Hindlimb muscle (tissue), 1 donor: ENCODE results near the gene COL23A1. TPM values are rescaled to one million over a fixed set of nuclear protein-coding genes. Genes with fewer than 3 reads are reported as not detected.
"Not testable (repeated sequence)": the region's sequence is repeated elsewhere in the genome, so short reads cannot be mapped to it uniquely, and the experiment has no call there.

Experiments used
- DNase-seq: peaks from one replicate; pipeline ENCODE4 v3.0.0-alpha.2; 2013
- polyA plus RNA-seq: library from polyadenylated mRNA; unstranded; fragments of 120-200 nt; gene quantifications from one replicate; pipeline ENCODE4 v1.2.1, GENCODE V29; 2013; ENCODE audit not compliant: insufficient read length

The COL23A1 gene
- polyA plus RNA-seq, 1 donor = 1.8 TPM

DNA sequence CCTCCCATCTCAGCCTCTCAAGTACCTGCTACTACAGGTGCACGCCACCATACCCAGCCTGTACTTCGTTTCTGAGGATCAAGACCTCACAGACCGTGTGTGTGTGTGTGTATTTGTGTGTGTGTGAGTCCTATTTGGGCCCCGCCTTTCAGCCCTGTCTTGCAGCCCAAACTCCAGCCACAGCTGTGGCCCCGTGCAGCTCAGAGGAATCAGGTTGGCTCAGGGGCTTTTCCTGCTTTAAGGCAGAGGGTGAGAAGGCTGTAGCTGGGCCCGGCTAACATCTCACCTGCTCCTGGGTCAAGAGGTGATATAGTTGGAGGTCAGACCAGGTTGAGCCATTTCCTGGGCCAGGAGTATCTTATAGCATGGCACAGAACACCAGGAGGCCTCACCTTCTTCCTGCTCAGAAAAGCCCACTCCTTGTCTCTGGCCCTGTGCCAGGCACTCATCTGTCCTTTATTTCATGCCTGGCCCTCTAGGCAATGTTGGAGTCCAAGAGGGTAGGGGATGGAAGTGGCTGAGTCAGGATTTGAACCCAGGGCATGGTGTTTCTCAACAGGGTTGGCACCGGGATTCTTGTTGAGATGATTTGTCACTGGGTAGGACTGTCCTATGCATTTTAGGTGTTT is 356.0 kb downstream of the COL23A1 start:
- DNase-seq = no peak

DNA sequence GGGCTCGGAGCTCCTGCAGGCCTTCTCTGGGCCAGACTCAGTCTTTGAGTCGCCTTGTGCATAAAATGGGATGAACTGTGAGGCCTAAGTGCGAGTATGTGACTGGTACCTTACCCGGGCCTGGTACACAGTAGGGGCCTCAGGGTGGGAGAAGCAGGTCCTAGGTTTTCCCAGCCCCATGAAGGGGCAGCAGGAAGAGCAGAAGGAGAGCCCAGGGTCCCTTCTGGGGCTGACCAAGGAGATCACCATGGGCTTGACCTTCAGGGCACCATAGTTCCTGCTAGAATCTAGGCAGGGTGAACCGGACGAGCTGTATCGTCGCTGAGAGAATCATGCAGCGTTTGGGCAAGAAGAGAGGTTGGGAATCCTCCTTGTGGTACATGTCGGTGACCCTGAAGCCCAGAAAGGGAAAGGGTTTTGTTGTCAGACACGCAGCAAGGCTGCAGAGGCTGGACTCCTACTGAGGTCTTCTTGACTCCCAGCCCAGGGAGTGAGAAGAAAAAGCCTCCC is 357.2 kb downstream of the COL23A1 start:
- DNase-seq = no peak

DNA sequence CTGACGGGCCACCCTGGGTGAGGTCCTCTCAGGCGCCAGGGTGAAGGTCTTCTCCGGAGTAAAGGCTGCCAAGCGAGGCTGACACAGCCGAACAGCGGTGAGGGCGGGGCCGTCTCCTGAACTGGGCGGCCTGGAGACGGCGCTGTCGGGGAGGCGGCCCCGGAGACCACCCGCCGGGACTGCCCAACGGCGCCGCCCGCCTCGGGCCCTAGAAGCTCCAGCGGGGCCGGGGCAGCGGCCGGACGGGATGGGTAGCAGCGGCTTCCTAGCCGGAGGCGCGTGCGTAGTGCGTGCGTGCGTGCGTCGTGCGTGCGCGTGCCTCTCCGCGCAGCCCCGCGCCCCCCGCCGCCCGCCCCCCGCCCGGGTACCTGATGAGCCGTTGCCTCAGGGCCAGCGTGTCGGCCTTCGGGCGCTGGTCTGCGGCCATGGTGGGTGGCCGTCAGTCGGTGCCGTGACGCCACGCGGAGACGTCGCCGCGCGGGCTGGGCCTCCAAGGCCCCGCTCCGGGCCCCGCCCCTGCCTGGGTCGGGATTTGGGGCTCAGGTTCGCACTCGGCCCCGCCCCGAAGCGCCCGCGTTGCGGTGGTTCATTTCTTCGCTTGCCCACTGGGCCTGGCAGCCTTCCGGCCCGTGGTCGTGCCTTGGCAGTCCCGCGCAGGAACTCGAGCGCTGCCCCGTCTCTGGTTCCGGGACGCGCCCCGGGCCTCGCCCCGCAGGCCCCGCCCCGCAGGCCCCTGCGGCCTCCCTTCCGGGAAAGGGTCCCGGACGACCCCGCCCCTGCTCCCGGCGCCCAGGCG is 357.9 kb downstream of the COL23A1 start, which contains the start of gene PHYKPL:
Gene PHYKPL (minus strand): TSS at position 679 of the 796 bp plus-strand sequence. CDS start 252 bp downstream, at position 427.
- peak; percentile 80 for DNase-seq

DNA sequence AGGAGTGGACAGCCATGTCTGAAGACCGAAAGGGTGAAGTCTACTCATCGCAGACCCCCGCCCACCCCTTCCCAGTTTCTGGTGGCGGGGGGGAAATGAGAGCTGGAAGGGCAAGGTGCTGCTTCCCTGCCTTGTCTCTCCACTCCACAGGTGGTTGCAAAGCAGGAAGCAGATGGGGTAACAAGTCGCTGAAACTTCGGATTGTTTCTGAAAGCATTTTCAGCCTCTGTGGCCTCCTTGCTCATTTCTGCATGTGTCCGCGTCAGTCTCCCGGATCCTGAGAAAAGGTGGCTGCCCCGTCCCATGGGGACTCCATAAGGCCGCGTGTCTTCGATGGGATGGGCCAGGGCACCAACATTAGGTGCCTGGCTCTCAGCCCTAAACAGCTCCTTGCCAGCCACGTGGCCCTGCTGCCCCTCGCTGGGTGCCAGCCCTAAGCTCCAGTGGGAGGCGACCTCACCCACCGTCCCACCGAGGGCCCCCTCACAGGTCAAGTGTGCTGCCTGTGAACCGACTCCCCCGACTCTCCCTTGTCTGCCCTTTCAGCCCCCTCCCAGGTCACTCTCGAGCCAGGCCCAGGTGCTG is 358.6 kb downstream of the COL23A1 start:
- no peak for DNase-seq

DNA sequence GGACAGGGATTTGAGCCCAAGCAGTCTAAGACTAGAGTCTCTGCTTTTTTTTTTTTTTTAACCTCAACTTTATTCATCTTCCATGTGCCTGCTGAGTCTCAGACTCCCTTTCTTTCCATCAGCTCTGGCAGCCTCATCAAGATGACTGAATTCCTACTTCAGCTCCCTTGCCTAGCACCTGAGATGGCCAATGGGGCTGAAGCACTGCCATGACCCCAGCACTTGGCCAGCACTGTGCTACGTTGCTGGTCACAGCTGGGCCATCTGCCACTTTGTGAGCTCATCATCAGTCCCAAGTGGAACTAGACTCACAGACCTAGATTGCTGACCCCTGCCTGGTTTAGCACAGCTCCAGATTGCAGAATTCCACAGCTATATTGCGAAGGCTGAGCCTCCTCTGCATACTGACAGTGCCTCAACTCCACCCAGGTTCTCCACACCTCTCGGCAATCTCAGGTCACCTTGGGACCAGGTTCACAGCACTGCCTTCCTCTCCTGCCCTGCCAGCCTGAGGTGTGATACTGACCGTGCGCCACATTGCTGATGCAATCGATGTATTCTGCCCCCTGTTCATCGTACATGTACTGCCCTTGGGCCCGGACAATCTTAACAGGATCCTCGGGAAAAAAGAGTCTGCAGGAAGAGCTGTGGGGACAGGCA is 359.2 kb downstream of the COL23A1 start:
- no peak for DNase-seq

DNA sequence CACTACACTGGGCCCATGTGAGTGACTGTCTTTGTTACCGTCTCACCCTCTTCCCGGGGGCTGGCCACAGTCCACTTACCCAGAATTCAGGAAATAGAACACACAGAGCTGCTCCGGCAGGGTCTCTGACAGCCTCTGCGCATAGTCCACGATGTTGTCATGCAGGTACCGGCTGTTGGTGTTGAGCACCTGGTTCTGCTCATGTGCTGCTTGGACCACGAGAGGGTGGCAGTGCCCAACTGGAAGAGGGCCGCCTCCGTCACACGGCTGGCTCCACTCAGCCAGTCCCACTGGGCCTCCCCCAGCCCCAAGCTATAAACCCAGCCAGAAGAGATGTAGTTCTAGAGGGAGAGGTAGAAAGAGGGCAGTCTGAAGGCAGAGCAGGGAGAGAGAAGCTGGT is 360.3 kb downstream of the COL23A1 start:
- no peak for DNase-seq

DNA sequence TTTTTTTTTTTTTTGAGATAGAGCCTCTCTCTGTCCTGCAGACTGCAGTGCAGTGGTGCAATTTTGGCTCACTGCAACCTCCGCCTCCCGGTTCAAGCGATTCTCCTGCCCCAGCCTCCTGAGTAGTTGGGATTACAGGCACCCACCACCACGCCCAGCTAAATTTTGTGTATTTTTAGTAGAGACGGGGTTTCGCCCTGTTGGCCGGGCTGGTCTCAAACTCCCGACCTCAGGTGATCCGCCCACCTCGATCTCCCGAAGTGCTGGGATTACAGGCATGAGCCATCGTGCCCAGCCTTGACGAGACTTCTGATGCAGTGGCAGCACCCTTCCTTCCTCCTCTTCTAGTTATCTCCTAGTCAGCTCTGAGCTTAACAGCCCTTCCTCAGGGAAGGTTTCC is 361.1 kb downstream of the COL23A1 start:
- not testable (repeated sequence) for DNase-seq

DNA sequence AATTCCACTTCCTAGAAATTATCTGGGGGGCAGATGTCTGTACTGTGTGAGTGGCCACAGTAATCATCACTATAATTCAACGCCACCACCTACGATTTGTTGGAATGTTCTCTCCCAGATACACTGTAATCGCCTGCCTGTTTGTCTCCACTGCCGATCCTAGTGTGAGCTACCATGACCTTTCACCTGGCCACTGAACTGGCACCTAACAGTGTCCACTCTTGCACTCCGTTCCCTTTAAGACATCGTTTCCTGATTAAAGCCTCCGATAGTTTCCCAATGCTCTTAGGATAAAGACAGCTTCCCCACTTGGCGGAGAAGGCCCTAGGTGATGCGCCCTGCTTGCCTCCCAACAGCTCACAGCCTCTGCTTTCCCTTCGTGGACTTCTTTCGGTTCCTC is 361.6 kb downstream of the COL23A1 start:
- no peak for DNase-seq

DNA sequence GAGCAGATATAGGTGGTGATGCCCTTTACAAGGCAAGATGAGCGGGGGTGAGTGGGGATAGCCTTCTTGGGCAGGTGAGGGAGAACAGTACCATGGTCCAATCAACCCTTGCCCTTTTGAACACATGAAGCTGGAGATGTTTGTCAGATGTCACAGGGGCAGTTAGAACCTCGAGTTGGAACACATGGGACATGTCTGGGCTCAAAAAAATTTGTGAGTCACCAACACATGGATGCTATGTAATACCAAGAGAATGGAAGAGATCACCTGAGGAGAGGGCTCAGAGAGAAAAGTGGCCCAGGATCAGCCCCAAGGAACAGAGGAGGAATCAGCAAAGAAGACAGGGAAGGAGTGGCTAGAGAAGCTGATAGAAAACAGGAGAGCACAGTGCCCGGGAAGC is 362.3 kb downstream of the COL23A1 start:
- no peak for DNase-seq

DNA sequence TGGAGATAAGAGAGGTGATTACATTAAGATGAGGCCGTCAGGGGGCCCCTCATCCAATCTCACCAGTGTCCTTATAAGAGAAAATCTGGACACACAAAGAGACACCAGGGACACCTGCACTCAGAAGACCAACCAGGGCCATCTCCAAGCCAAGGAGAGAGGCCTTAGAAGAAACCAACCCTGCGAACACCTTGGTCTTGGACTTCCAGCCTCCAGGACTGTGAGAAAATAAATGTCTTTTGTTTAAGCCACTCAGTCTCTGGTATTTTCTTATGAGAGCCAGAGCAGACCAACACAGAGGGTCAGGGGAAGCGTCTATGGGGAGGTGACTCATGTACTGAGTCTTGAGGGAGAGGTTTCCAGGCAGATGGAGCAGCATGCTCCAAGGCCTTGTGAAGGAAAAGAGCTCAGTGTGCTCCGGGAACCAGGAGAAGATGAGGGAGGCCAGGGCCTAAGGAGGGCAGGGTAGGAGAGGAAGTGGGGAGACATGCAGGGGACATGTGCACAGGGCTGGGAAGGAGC is 363.0 kb downstream of the COL23A1 start:
- no peak for DNase-seq

DNA sequence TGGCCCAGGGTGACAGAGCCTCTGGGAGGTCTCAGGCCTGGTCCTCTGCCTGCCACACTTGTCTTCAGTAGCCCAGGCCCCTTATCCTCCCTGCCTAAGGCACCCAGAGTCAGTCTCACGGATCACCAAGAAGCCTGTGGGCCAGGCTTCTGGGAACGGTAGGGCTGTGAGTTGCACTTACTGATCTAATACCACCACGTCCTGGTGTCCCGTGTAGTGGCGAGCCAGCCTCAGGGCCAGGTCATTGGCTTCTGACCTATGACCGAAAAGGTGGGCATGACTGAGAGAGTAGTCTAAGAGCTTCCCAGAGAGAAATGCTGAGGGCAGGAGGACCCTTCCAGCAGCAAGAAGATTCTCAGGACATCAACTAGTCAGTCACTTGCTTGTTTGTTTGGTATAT is 365.0 kb downstream of the COL23A1 start:
- no peak for DNase-seq

DNA sequence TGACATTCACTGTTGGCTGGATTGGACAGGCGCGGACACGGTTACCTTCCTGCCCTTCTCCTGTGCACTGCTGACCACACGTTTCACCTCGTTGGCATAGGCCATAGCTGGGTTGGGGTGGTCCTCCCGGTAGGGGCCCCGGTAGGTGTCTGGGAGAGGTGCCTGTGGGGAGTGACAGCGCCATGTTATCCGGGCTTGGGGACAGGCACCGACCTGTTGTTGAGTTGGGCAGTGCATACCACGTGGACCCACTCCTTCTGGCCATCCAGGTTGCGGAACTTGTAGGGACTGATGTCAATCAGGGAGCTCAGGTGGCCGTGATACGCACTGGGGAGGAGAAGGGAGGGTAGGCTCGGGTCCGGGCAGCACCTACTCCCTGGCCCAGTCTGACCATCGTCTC is 365.8 kb downstream of the COL23A1 start:
- DNase-seq = no peak

DNA sequence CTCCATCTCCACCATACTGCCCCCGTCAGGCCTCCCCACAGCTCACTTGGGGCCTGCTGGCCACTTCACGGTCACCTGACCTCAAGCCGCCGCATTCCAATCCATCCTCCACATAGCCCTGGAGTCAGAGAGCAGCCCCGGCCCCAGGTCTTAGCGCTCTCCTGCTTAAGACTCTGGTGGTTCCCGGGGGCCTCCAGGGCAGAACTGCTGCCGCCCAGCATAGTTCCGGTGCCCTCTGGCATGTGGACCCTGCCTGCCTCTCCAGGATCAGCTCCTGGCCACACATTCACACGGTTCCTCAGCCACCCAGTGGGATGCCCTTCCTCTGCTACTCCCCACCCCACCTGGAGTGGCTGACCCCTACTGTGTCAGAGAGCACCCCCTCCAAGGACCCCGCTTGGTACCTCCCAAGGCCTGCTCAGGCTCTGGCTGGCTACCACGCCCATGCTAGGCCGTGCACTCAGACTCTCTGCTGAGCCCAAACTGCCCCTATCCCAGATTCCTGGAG is 366.3 kb downstream of the COL23A1 start:
- DNase-seq = no peak

DNA sequence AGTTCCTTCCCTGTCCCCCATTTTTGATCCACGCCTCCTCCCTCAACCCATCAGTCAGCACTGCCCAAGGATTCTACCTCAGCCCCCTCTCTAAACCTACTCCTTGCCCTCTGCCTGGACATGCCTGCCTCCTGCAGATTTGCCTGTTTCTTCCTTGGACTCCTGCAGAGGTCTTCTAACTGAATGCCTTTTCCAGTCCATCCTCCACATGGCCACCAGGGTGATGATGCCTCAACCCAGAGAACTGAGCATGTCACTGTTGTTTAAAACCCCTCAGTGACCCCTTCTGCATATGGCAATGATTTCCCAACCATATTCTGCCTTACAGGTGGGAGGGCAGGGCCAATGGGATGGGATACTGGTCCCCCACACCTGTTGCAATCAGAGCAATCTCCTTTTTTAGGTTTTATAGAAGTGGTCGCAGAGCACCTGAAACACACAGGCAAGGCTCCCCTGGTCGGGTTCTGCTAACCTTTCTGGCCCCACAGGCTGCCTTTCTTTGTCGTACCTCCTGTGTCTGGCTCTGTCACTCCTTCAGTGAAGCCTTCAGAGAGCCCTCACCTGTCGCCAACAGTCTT is 366.9 kb downstream of the COL23A1 start:
- DNase-seq = no peak

DNA sequence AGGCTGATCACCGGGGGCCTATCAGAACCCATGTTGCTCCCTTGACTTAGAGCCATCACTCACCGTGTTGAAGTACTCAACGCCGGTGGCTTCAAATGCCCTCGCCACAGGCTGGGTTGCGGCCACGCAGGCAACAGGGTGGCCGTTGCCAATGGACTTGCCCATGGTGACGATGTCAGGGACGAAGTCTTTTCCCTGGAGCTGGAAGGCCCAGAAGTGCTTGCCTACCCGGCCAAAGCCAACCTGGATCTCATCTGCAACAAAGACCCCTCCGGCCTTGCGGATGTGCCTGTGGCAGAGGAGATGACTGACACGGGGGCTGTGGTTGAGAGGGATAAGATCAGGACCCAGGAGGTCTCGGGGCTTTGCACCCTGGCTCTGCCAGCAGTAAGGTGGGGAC is 367.9 kb downstream of the COL23A1 start:
- DNase-seq = no peak

DNA sequence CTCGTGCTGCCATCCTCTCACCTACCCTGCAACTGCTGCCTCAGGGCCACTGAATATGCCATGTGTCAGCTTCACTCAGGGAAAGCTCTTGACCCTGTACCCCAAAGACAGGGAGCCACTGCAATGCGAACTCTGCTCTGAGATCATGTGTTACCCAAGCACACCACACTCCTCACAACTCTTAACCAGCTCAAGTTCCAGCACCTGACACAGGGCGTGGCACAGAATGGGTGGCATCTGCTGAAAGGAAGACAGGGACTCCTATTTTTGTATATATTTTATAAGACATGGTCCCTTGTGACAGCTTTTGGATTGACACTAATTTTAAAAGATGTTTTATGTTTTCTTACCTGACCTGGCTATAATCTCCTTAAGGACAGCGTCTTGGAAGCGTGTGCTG is 368.3 kb downstream of the COL23A1 start:
- no peak for DNase-seq

DNA sequence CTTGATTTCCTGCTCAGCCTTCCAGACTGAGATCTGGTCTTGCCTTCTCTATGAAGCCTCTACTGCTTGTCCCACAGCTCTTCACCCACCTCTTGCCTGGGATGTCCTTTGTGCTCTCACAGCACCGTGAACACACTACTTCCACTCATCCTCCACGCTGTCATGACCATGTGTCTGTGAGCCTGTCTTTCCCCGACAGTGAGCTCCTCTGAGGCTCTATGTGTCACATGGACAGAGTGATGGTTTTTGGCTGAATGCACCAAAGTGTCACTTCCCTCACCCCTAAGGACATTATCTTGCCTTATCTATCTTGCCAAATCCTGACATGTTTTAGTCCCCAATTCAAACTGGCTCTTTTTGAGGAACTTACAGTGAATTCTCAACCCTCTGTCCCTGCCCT is 368.9 kb downstream of the COL23A1 start:
- no peak for DNase-seq

DNA sequence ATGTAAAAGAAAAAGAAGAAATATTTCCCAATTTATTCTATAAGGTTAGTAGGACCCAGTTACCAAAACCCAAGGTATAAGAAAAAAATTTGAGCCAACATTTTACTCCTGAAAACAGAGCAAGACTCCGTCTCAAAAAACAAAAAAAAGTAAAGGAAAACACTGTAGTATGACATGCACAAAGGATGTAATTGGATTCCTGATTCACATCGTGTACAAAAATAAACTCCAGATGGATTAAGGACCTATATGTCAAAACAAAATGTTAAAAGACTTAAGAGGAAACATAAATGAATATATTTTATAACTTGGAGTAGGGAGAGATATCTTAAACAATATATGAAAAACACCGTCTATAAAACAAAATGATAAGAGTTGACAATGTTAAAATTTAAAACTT is 371.4 kb downstream of the COL23A1 start:
- no peak for DNase-seq

DNA sequence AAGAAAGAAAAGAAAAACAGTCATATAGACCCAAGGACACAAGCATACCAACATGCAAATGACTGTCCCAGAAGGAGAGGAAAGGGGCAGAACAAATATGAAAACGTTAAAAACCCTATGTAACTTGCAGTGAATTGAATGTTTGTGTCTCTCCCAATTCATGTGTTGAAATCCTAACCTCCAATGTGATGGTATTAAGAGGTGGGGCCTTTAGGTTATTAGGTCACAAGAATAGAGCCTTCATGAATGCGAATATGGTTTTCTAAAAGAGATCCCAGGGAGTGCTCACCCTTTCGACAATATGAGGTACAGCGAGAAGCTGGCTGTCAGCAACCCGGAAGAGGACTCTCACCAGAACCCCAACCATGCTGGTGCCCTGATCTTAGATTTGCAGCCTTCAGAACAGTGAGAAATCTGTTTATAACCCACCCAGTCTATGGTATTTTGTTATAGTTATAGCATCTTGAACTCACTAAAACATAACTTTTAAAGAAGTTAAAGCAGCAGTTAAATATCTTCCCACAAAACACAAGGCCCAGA is 371.9 kb downstream of the COL23A1 start:
- DNase-seq = no peak

DNA sequence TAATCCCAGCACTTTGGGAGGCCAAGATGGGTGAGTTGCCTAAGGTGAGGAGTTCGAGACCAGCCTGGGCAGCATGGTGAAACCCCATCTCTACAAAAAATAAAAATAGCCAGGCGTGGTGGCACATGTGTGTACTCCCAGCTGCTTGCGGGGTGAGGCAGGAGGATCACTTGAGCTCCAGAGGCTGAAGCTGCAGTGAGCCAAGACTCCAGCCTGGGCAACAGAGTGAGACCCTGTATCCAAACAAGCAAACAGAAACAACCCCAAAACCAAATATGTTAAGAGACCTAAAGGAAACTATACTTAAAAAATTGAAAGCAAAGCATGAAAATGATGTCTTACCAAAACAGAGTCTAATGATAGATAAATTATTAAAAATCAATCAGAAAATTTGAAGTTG is 373.4 kb downstream of the COL23A1 start:
- DNase-seq = no peak

DNA sequence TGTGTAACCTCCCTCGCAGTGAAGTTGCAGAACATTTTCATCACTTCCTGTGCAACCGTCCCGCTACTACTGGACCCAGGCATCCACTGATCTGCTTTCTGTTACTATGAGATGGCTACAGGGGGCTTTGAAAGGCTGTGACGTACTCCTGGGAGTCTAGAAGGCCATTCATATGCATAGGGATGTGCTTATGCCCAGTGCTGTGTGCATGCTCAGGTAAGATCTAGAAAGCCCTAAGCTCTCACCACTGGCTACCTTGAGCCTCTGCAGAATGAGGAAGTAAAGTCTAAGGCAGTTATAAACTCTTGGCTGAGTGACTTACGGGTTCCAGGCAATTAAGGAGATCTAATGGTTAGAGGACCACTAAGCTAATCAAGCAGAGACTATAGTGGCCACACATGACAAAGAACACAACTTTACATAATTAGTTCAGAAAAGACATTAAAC is 374.1 kb downstream of the COL23A1 start:
- no peak for DNase-seq
